ENCODE measurements around the gene FTO. TPM values are rescaled to one million over a fixed set of nuclear protein-coding genes. Genes with fewer than 3 reads are reported as not detected.

The FTO gene
- total RNA-seq, 2 experiments from 2014 or later: 48.6 to 53.2 TPM

DNA sequence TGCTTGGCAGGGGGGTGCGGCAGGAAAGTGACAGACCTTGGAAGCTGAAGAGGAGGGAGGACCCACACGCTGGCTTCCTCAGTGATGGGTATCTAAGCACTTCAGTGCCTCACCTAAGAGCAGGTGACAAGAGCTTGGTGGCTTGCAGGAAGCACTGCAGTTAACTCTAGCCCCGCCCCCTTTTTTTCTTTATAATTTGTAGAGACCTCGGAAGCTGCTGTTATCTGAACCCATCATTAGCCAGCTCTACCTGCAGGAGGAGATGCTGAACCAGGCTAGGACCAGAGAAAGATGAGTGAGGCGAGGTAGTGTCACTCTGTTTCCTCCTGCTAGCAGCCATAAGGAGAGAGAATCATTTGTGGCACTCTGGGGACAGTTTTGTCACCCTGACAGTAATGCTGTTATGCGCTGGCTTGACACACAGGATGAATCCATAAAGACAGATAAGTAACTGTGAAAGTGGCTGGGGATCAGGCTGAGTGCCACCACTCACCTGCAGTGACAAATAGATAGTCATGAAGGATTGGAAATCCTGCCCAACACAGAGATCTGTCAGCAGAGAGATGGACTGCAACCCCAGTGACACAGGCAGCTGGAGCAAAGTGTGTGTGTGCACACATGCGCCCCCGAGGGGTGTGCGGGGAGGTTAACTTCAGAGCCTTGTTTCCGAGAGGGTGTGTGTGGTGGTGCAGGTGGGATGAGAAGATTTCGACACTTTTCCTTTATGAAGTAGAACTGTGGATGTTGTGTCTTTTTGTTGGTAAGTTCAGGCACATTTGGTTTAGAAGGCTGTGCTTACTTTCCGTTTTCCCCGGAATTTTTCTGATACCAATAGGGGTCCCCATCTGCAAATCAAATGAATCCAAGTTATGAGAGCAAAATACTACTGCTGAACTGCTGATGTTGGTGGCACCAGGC is 358.7 kb downstream of the FTO start:
- no peak overlapping the region for H3K4me3 Mint-ChIP-seq
- CTCF ChIA-PET: no interaction called here
- peaks cover 3% of the 10 kb centered on the region for H3K36me3 Mint-ChIP-seq (ENCODE audit: low read depth)
- H3K9me3 Mint-ChIP-seq: no peaks in the 10 kb centered on the region
- no peak overlapping the region for H3K27ac Mint-ChIP-seq
- no peaks in the 10 kb centered on the region for H3K27me3 Mint-ChIP-seq
- no peak for ATAC-seq
- no peaks in the 10 kb centered on the region for H3K4me1 Mint-ChIP-seq (ENCODE audit: low read depth)
- TF ChIP-seq, protein P1, sequence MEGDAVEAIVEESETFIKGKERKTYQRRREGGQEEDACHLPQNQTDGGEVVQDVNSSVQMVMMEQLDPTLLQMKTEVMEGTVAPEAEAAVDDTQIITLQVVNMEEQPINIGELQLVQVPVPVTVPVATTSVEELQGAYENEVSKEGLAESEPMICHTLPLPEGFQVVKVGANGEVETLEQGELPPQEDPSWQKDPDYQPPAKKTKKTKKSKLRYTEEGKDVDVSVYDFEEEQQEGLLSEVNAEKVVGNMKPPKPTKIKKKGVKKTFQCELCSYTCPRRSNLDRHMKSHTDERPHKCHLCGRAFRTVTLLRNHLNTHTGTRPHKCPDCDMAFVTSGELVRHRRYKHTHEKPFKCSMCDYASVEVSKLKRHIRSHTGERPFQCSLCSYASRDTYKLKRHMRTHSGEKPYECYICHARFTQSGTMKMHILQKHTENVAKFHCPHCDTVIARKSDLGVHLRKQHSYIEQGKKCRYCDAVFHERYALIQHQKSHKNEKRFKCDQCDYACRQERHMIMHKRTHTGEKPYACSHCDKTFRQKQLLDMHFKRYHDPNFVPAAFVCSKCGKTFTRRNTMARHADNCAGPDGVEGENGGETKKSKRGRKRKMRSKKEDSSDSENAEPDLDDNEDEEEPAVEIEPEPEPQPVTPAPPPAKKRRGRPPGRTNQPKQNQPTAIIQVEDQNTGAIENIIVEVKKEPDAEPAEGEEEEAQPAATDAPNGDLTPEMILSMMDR (IDR thresholded peaks at IDR 0.05): no peak
- POLR2A ChIA-PET: no interaction called here
- DNase-seq: no peak
- intact Hi-C loops (cut with micrococcal nuclease): no loop called here

DNA sequence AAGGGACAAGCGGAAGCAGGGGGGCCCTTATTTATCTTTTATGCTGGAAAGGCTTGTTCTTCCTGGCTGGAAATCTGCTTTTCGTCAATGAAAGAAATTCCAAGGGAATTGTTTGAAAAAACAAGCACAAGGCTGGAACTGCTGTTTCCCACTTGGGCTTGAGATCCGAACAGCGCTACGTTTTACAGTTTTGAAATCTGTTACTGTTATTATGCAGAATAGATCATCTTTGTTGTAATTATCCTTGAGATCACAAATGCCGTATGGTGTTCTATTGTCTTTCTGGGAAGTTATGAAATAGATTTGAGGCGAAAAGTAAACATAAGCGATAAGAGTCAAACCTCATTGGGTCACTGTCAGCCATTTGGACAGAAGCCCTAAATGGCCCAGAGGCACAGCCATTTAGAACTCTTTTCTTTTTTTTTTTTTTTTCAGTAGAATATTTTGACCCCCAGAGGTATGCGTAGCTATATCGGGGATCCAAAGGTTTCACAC is 359.4 kb downstream of the FTO start:
- Mint-ChIP-seq H3K27me3 (no peaks in the 10 kb centered on the region), H3K9me3 (no peaks in the 10 kb centered on the region), H3K4me3 (no peak overlapping the region), H3K36me3 (ENCODE audit: low read depth) (no peaks in the 10 kb centered on the region), H3K27ac (no peak overlapping the region), H3K4me1 (ENCODE audit: low read depth) (no peaks in the 10 kb centered on the region)
- intact Hi-C loops (cut with micrococcal nuclease): no loop called here
- TF ChIP-seq, protein P1 (IDR thresholded peaks at IDR 0.05): no peak
- DNase-seq: no peak
- ChIA-PET POLR2A (no interaction called here), CTCF (no interaction called here)
- no peak for ATAC-seq

DNA sequence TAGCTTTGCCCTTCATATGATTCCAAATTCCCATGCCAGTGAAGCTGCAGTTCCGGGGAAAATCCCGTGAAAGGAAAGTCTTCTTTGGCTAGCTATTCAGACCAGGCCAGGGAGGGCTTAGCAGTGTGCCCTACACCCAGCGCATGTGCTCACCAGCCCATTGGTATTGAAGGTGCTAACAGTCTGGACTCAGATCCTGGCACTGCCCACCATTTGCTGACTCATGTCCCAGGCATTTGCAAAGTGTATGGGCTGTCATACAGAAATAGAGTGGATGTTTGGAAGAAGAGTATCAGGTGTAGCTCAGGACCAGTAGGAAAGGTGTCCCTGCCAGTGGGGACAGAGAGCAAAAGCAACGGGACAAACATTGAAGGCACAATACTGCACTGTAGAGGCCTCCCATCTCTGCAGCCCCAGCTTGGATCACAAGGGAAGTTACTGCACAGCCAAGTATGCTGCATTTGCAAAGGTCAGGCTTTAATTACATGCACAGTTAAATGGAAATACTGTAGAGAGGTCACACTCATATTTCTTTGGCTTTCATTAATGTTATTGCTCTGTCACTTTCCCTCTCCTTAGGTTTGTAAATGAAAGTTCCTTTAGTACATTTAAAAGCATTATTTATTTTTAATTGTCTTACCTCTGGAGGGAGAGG is 362.6 kb downstream of the FTO start:
- Mint-ChIP-seq H3K36me3 (ENCODE audit: low read depth) (no peaks in the 10 kb centered on the region), H3K9me3 (no peaks in the 10 kb centered on the region), H3K27ac (no peak overlapping the region), H3K27me3 (no peaks in the 10 kb centered on the region), H3K4me3 (no peak overlapping the region), H3K4me1 (ENCODE audit: low read depth) (no peaks in the 10 kb centered on the region)
- ChIA-PET POLR2A (no interaction called here), CTCF (interaction anchor here (0.9 kb wide), 1 partner anchor 517 kb away, joined by 3 read pairs; no protein-coding TSS in a partner anchor)
- no peak for ATAC-seq
- intact Hi-C loops (cut with micrococcal nuclease): no loop called here
- no peak for DNase-seq
- TF ChIP-seq, protein P1 (IDR thresholded peaks at IDR 0.05): no peak

DNA sequence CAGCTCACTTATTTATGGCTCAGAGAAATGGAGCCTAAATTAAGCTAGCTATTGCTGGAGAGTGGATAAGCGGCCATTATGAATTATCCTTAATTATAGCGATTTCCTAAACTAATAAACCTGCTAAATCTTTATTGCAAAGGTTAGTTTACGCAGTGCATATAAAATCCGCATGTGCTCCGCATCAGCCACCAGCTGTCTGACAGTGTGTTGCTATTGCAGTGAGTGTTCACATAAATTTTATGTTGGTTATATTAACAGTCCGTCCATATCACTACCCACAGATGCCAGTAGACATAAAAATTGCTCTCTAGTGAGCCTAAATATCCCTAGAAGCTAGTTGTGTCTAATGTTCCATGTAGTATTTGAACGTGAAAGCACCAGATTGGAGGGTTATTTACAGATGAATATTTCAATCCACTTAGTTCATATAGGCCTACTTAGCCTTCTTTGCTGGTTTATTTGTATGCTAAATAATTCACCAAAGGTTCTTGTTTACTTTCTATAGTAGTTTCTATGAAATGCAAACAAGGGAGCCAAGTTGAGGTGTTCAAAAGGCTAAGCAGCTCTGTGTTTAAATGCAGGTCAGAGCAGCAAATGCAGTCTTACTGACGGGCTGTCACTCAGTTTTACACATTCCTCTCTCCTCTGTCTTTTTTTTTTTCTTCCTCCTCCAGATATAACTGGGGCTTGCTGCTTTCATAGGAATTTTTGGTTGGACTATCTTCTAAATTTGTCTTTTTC is 363.5 kb downstream of the FTO start:
- CTCF ChIA-PET: interaction anchor here (0.9 kb wide), 1 partner anchor 518 kb away, joined by 3 read pairs; no protein-coding TSS in a partner anchor

More for the DNA sequence above, 363.5 kb downstream of the FTO start:
- no peaks in the 10 kb centered on the region for H3K4me1 Mint-ChIP-seq (ENCODE audit: low read depth)
- ATAC-seq: no peak
- no peak overlapping the region for H3K4me3 Mint-ChIP-seq
- no peaks in the 10 kb centered on the region for H3K27me3 Mint-ChIP-seq
- no peak overlapping the region for H3K27ac Mint-ChIP-seq
- TF ChIP-seq, protein P1 (IDR thresholded peaks at IDR 0.05): no peak
- DNase-seq: no peak
- no peaks in the 10 kb centered on the region for H3K9me3 Mint-ChIP-seq
- intact Hi-C loops (cut with micrococcal nuclease): no loop called here
- POLR2A ChIA-PET: no interaction called here
- no peaks in the 10 kb centered on the region for H3K36me3 Mint-ChIP-seq (ENCODE audit: low read depth)

Measured in activated CD8-positive, alpha-beta T cell treated with anti-CD3 and anti-CD28 coated beads for 36 hours (primary cell).